Measurements from ENCODE around the gene LRIT1.

LRIT1 gene

DNA sequence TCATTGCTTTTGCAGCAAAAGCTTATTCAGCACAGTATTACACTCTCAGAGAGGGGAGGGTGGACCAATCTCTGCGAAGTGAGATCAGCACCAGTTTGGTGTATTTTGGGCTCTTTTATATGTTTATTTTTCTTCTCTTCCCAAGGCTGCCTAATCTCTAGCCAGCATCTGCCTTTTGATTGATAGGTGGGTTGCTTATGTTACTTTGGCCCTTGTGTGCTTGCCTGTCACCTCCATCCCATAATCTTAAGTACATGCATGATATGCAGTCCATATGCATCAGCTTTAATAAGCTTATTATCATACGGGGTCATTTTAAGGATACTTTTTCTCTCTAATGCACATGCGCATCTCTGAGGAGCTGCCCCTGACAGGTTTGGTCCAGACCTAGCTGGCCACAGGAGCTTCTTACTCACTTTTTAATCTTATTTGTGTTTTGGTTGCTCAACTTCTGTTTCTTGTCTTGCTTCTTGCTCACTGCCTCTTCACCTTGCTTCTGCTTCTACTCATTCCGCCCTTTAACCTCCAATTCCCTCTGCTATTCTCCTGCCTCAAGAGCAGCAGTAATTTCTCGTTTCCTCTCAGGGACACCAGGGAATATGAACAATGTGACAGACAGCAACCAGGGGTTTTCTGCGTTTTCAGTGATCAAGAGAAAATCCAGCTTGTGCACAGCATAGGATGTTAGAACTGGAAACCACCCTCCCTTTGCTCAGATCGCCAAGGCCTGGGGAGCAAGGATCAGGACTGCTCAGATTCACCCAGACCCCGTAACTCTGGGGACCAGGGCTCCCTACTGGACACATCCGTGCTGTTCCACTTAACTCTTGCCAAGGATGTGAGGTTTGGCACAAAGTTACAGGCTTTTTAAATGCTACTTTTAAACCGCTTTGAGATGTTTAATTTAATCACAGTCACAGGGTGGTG is 13.5 kb upstream of the LRIT1 start:
- CTCF ChIA-PET, result interaction anchor here (1.3 kb wide), 1 partner anchor 282 kb away, joined by 4 read pairs; no protein-coding TSS in a partner anchor
- 79% methylated on average over 10 of the region's 10 CpGs for WGBS (ENCODE audit: insufficient coverage)

DNA sequence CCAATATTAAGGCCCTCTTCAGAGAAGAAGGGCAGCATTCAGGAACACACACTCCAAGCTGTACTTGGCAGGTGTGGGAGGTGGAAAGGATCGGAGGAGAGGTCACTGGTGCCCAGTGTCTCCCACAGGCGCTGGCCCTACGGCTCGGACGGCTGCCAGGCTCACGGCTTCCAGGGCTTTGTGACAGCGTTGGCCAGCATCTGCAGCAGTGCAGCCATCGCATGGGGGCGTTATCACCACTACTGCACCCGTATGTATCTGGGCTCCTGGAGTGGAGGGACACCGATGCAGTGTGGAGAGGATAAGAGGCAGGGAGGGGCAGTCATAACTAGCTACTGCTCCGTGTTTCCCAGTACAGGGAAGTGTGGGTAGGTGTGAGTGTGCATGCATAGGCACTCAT is 7.4 kb upstream of the LRIT1 start:
- ChIA-PET POLR2A (no interaction called here), CTCF (interaction anchor here (0.8 kb wide), 1 partner anchor 13 kb away, joined by 3 read pairs; no protein-coding TSS in a partner anchor)
- 93% methylated on average over 12 of the region's 12 CpGs for WGBS (ENCODE audit: insufficient coverage)
- Histone ChIP-seq H3K4me3 (ENCODE audit: control insufficient read depth in 1 of 7, extremely low read depth in 1 of 7, insufficient read depth in 4 of 7, low read depth in 2 of 7, low read length in 6 of 7) (no peak overlapping the region), H3K4me1 (ENCODE audit: control extremely low read depth in 1 of 4, control insufficient read depth in 4 of 4, insufficient read depth in 4 of 4, low read length in 3 of 4) (no peaks in the 10 kb centered on the region), H3K9me3 (ENCODE audit: control extremely low read depth in 1 of 5, control insufficient read depth in 4 of 5, insufficient read depth in 2 of 5, low read depth in 1 of 5, low read length in 4 of 5) (peaks cover 0 to 5% (median 0%) of the 10 kb centered on the region in 5 experiments), H3K36me3 (ENCODE audit: control insufficient read depth in 4 of 4, insufficient read depth in 4 of 4, low read length in 3 of 4) (no peaks in the 10 kb centered on the region), H3K27ac (ENCODE audit: insufficient read depth in 1 of 2, low read depth in 1 of 2, low read length in 2 of 2, poor library complexity in 1 of 2, severe bottlenecking in 2 of 2) (no peak overlapping the region), H3K27me3 (replicated peaks in 2 of 5; ENCODE audit: control insufficient read depth in 4 of 5, insufficient read depth in 5 of 5, low read length in 4 of 5) (peaks cover 0 to 7% (median 0%) of the 10 kb centered on the region in 5 experiments)
- DNase-seq, result no peak

More for the DNA sequence above, 13.5 kb upstream of the LRIT1 start:
- DNase-seq, result peak in 2 of 3 donors; percentile 10 to 39
- Histone ChIP-seq H3K4me1 (ENCODE audit: control extremely low read depth in 1 of 4, control insufficient read depth in 4 of 4, insufficient read depth in 4 of 4, low read length in 3 of 4) (no peaks in the 10 kb centered on the region), H3K27ac (ENCODE audit: insufficient read depth in 1 of 2, low read depth in 1 of 2, low read length in 2 of 2, poor library complexity in 1 of 2, severe bottlenecking in 2 of 2) (no peak overlapping the region), H3K4me3 (ENCODE audit: control insufficient read depth in 1 of 7, extremely low read depth in 1 of 7, insufficient read depth in 4 of 7, low read depth in 2 of 7, low read length in 6 of 7) (no peak overlapping the region), H3K36me3 (ENCODE audit: control insufficient read depth in 4 of 4, insufficient read depth in 4 of 4, low read length in 3 of 4) (no peaks in the 10 kb centered on the region), H3K27me3 (replicated peaks in 2 of 5; ENCODE audit: control insufficient read depth in 4 of 5, insufficient read depth in 5 of 5, low read length in 4 of 5) (peaks cover 0 to 4% (median 0%) of the 10 kb centered on the region in 5 experiments), H3K9me3 (ENCODE audit: control extremely low read depth in 1 of 5, control insufficient read depth in 4 of 5, insufficient read depth in 2 of 5, low read depth in 1 of 5, low read length in 4 of 5) (peaks cover 0 to 5% (median 0%) of the 10 kb centered on the region in 5 experiments)
- POLR2A ChIA-PET, result no interaction called here

DNA sequence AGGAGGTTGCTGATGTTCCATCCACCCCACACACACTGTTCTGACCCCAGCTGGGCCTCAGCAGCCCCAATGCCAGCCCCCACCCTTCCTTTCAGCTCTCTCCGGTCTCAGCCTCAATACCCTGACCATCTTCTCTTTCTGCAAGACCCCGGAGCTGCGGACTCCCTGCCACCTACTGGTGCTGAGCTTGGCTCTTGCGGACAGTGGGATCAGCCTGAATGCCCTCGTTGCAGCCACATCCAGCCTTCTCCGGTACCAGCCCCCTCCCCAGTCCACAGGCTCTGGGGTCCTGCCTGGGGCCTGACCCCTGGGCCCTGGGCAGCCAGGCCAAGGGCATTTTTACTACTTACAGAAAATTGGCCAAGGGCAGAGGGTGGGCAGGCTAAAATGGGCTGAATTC is 6.2 kb upstream of the LRIT1 start:
- WGBS (ENCODE audit: insufficient coverage), result 85% methylated on average over 5 of the region's 6 CpGs

DNA sequence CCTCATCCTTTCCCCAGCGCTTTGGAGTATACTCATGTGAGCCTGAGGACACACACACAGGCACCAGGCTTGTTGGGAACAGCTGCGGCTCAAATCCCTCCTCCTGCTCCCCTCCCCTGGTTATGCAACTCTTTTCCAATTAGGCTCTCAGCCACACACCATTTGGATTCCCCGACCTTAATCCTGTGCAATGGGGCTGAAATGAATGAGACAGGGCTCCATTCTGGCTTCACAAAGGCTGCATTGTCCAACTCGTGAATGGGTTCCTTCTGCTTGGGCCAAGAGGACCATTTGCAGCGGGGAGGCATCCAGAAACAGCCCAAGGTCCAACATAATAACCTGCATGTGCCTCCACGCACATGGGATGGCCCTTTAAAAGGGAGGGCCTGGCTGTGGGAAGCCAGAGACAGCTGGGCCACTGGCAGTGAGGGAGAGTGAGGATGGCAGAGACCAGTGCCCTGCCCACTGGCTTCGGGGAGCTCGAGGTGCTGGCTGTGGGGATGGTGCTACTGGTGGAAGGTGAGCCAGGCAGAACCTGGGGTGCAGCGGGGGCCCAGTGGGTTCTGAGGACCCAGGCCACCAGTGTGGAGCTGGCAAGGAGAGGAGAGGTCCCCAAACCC is 3.4 kb upstream of the LRIT1 start, which contains the start of gene RGR:
Gene RGR (plus strand): TSS at position 403 of the 620 bp plus-strand sequence. CDS start 38 bp downstream, at position 441.
- ChIA-PET POLR2A (no interaction called here), CTCF (no interaction called here)
- no peak for DNase-seq
- Histone ChIP-seq H3K9me3 (ENCODE audit: control extremely low read depth in 1 of 5, control insufficient read depth in 4 of 5, insufficient read depth in 2 of 5, low read depth in 1 of 5, low read length in 4 of 5) (no peaks in the 10 kb centered on the region), H3K27me3 (replicated peaks in 2 of 5; ENCODE audit: control insufficient read depth in 4 of 5, insufficient read depth in 5 of 5, low read length in 4 of 5) (peaks cover 0 to 10% (median 4%) of the 10 kb centered on the region in 5 experiments), H3K36me3 (ENCODE audit: control insufficient read depth in 4 of 4, insufficient read depth in 4 of 4, low read length in 3 of 4) (no peaks in the 10 kb centered on the region), H3K4me3 (ENCODE audit: control insufficient read depth in 1 of 7, extremely low read depth in 1 of 7, insufficient read depth in 4 of 7, low read depth in 2 of 7, low read length in 6 of 7) (no peak within 1 kb of the TSS), H3K27ac (ENCODE audit: insufficient read depth in 1 of 2, low read depth in 1 of 2, low read length in 2 of 2, poor library complexity in 1 of 2, severe bottlenecking in 2 of 2) (no peak within 1 kb of the TSS), H3K4me1 (ENCODE audit: control extremely low read depth in 1 of 4, control insufficient read depth in 4 of 4, insufficient read depth in 4 of 4, low read length in 3 of 4) (no peaks in the 10 kb centered on the region)
- 90% methylated on average over 8 of the region's 9 CpGs for WGBS (ENCODE audit: insufficient coverage)

More for the DNA sequence above, 6.2 kb upstream of the LRIT1 start:
- Histone ChIP-seq H3K9me3 (ENCODE audit: control extremely low read depth in 1 of 5, control insufficient read depth in 4 of 5, insufficient read depth in 2 of 5, low read depth in 1 of 5, low read length in 4 of 5) (peaks cover 0 to 5% (median 0%) of the 10 kb centered on the region in 5 experiments), H3K4me3 (ENCODE audit: control insufficient read depth in 1 of 7, extremely low read depth in 1 of 7, insufficient read depth in 4 of 7, low read depth in 2 of 7, low read length in 6 of 7) (no peak overlapping the region), H3K36me3 (ENCODE audit: control insufficient read depth in 4 of 4, insufficient read depth in 4 of 4, low read length in 3 of 4) (no peaks in the 10 kb centered on the region), H3K27ac (ENCODE audit: insufficient read depth in 1 of 2, low read depth in 1 of 2, low read length in 2 of 2, poor library complexity in 1 of 2, severe bottlenecking in 2 of 2) (no peak overlapping the region), H3K27me3 (replicated peaks in 2 of 5; ENCODE audit: control insufficient read depth in 4 of 5, insufficient read depth in 5 of 5, low read length in 4 of 5) (peaks cover 0 to 10% (median 0%) of the 10 kb centered on the region in 5 experiments), H3K4me1 (ENCODE audit: control extremely low read depth in 1 of 4, control insufficient read depth in 4 of 4, insufficient read depth in 4 of 4, low read length in 3 of 4) (no peaks in the 10 kb centered on the region)
- no peak for DNase-seq
- ChIA-PET CTCF (interaction anchor here (2.6 kb wide), 1 partner anchor 9 kb away, joined by 10 read pairs; no protein-coding TSS in a partner anchor), POLR2A (no interaction called here)

DNA sequence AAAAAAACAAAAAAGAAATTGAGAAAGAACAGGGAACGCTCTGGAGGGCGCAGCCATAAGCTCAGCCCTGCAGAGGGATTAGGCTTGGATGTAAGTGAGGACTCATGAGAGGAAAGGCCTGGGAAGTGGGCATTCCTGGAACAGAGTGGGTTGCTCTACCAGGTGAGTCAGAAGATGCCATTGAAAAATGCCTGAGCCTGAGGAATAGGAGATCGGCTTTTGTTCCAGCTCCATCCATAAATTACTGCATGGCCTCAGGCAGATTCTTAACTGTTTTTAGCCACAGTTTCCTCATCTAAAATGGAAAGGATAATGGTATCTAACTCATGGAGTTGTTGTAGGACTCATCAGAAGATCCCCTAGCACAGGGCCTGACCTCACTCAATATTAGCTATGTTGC is 2.4 kb upstream of the LRIT1 start:
- Histone ChIP-seq H3K27me3 (replicated peaks in 2 of 5; ENCODE audit: control insufficient read depth in 4 of 5, insufficient read depth in 5 of 5, low read length in 4 of 5) (peaks cover 0 to 12% (median 7%) of the 10 kb centered on the region in 5 experiments), H3K4me1 (ENCODE audit: control extremely low read depth in 1 of 4, control insufficient read depth in 4 of 4, insufficient read depth in 4 of 4, low read length in 3 of 4) (no peaks in the 10 kb centered on the region), H3K9me3 (ENCODE audit: control extremely low read depth in 1 of 5, control insufficient read depth in 4 of 5, insufficient read depth in 2 of 5, low read depth in 1 of 5, low read length in 4 of 5) (no peaks in the 10 kb centered on the region), H3K36me3 (ENCODE audit: control insufficient read depth in 4 of 4, insufficient read depth in 4 of 4, low read length in 3 of 4) (no peaks in the 10 kb centered on the region), H3K27ac (ENCODE audit: insufficient read depth in 1 of 2, low read depth in 1 of 2, low read length in 2 of 2, poor library complexity in 1 of 2, severe bottlenecking in 2 of 2) (no peak overlapping the region), H3K4me3 (ENCODE audit: control insufficient read depth in 1 of 7, extremely low read depth in 1 of 7, insufficient read depth in 4 of 7, low read depth in 2 of 7, low read length in 6 of 7) (no peak overlapping the region)
- POLR2A ChIA-PET, result no interaction called here
- no peak for DNase-seq
- WGBS (ENCODE audit: insufficient coverage), result 97% methylated on average over 3 of the region's 3 CpGs
- CTCF ChIA-PET, result interaction anchor here (1.0 kb wide), 1 partner anchor 18 kb away, joined by 3 read pairs; no protein-coding TSS in a partner anchor

DNA sequence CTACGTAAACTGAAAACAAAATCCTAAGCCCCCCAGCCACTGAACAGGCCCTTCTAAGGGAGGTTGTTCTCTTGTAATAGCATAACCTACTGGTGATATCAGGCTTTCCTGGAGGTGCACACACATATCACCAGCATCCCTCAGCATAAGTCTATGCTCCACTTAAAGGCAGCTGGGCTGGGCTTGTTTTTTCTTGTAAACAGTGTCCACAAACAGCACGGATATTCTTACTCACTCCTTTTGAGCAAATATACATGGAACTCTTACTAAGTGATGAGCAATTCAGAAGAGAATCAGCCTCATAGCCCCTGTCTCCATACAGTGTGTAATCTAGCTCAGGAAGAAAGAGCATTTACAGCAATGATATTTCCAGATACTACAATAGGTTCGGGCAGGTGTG is 2.4 kb downstream of the LRIT1 start:
- 100% methylated on average over 1 of the region's 3 CpGs for WGBS (ENCODE audit: insufficient coverage)
- H3K4me3 ChIP-seq (ENCODE audit: control insufficient read depth in 1 of 7, extremely low read depth in 1 of 7, insufficient read depth in 4 of 7, low read depth in 2 of 7, low read length in 6 of 7), result no peak overlapping the region
- CTCF ChIA-PET, result no interaction called here
- POLR2A ChIA-PET, result no interaction called here
- no peaks in the 10 kb centered on the region for H3K36me3 ChIP-seq (ENCODE audit: control insufficient read depth in 4 of 4, insufficient read depth in 4 of 4, low read length in 3 of 4)
- H3K9me3 ChIP-seq (ENCODE audit: control extremely low read depth in 1 of 5, control insufficient read depth in 4 of 5, insufficient read depth in 2 of 5, low read depth in 1 of 5, low read length in 4 of 5), result peaks cover 0 to 2% (median 0%) of the 10 kb centered on the region in 5 experiments
- no peaks in the 10 kb centered on the region for H3K4me1 ChIP-seq (ENCODE audit: control extremely low read depth in 1 of 4, control insufficient read depth in 4 of 4, insufficient read depth in 4 of 4, low read length in 3 of 4)
- peaks cover 0 to 26% (median 8%) of the 10 kb centered on the region in 5 experiments for H3K27me3 ChIP-seq (replicated peaks in 2 of 5; ENCODE audit: control insufficient read depth in 4 of 5, insufficient read depth in 5 of 5, low read length in 4 of 5)
- no peak overlapping the region for H3K27ac ChIP-seq (ENCODE audit: insufficient read depth in 1 of 2, low read depth in 1 of 2, low read length in 2 of 2, poor library complexity in 1 of 2, severe bottlenecking in 2 of 2)
- no peak for DNase-seq

Measured in common myeloid progenitor, CD34-positive (primary cell).